Measurements from ENCODE around the gene SLC66A2. TPM values are rescaled to one million over a fixed set of nuclear protein-coding genes. Genes with fewer than 3 reads are reported as not detected.

Gene SLC66A2
- total and polyA plus RNA-seq, 12 donors, result 5.1 to 47.8 (median 32.9) TPM

GRCh38 chr18:79953971-79954651 lies 2.7 kb upstream of the SLC66A2 start:
- H3K36me3 ChIP-seq (replicated peaks in 1 of 2), result no peaks in the 10 kb centered on the region
- TF ChIP-seq CTCF (IDR thresholded peaks at IDR 0.05), result no peak
- no peaks in the 10 kb centered on the region for H3K27me3 ChIP-seq
- no peak overlapping the region for H3K4me3 ChIP-seq
- H3K9me3 ChIP-seq (replicated peaks in 1 of 3), result no peaks in the 10 kb centered on the region
- DNase-seq, result peak in 3 of 7 donors; percentile 12 to 45 (median 15)
- peaks cover 4 to 15% of the 10 kb centered on the region in 2 donors for H3K4me1 ChIP-seq (replicated peaks in 1 of 2)
- 73 to 87% (median 77%) methylated on average over 7 to 10 of the region's 10 CpGs for WGBS, 4 donors
- H3K27ac ChIP-seq, result no peak overlapping the region
- intact Hi-C loops (cut with DNase I), result loop anchor here in 1 of 2 donors (10.0 kb wide), 1 partner anchor 269 kb away; no protein-coding TSS in a partner anchor

GRCh38 chr18:79952996-79953559 lies 1.6 kb upstream of the SLC66A2 start:
- intact Hi-C loops (cut with DNase I), result loop anchor here in 1 of 2 donors (10.0 kb wide), 1 partner anchor 268 kb away; no protein-coding TSS in a partner anchor

GRCh38 chr18:79952456-79952995 lies 1.1 kb upstream of the SLC66A2 start:
- no peak for TF ChIP-seq POLR2A (IDR thresholded peaks at IDR 0.05)
- TF ChIP-seq CTCF (IDR thresholded peaks at IDR 0.05), result no peak
- H3K27ac ChIP-seq, result no peak overlapping the region
- no peaks in the 10 kb centered on the region for H3K9me3 ChIP-seq (replicated peaks in 1 of 3)
- peak overlapping the region in 3 of 4 donors; percentile 25 to 93 (median 29) for H3K4me3 ChIP-seq
- intact Hi-C loops (cut with DNase I), result loop anchor here in 1 of 2 donors (10.0 kb wide), 1 partner anchor 268 kb away; no protein-coding TSS in a partner anchor
- peak in 4 of 7 donors; percentile 9 to 35 (median 10) for DNase-seq
- H3K36me3 ChIP-seq (replicated peaks in 1 of 2), result no peaks in the 10 kb centered on the region
- no peaks in the 10 kb centered on the region for H3K27me3 ChIP-seq
- 29 to 42% (median 35%) methylated on average over 15 to 43 of the region's 43 CpGs for WGBS, 4 donors
- peaks cover 6 to 23% of the 10 kb centered on the region in 2 donors for H3K4me1 ChIP-seq (replicated peaks in 1 of 2)

More at GRCh38 chr18:79952996-79953559, 1.6 kb upstream of the SLC66A2 start:
- peak in 4 of 7 donors; percentile 10 to 51 (median 16) for DNase-seq
- no peaks in the 10 kb centered on the region for H3K27me3 ChIP-seq
- H3K4me3 ChIP-seq, result no peak overlapping the region
- no peak overlapping the region for H3K27ac ChIP-seq
- TF ChIP-seq POLR2A (IDR thresholded peaks at IDR 0.05) (no peak), CTCF (IDR thresholded peaks at IDR 0.05) (no peak)
- no peaks in the 10 kb centered on the region for H3K9me3 ChIP-seq (replicated peaks in 1 of 3)
- no peaks in the 10 kb centered on the region for H3K36me3 ChIP-seq (replicated peaks in 1 of 2)
- peaks cover 6 to 23% of the 10 kb centered on the region in 2 donors for H3K4me1 ChIP-seq (replicated peaks in 1 of 2)
- WGBS, 4 donors, result 89 to 91% (median 91%) methylated on average over 5 to 24 of the region's 24 CpGs

Data from adrenal gland (tissue), 12 donors.